KMS-11 (cell line): ENCODE data around the gene CSNK2B.

Source experiments
- H2AFZ ChIP-seq: fragments of 200-600 bp; sonication (generic); 2 replicates; pipeline ENCODE4 v1.6.1; 2016; ENCODE audit warnings: antibody characterized with exemption, mixed run types, low read depth
- H3K27ac ChIP-seq: fragments of 200-600 bp; sonication (generic); 2 replicates; pipeline ENCODE4 v1.6.1; 2016; ENCODE audit warnings: mild to moderate bottlenecking, mixed run types
- H3K27me3 ChIP-seq: fragments of 200-600 bp; sonication (generic); 2 replicates; pipeline ENCODE4 v1.6.1; 2017; ENCODE audit warnings: mild to moderate bottlenecking, low read depth, mixed run types, moderate library complexity; ENCODE audit not compliant: insufficient read depth
- H3K36me3 ChIP-seq: fragments of 200-600 bp; sonication (generic); 2 replicates; pipeline ENCODE4 v1.6.1; 2017; ENCODE audit warnings: mild to moderate bottlenecking, mixed run types; ENCODE audit not compliant: insufficient read depth
- H3K4me1 ChIP-seq: fragments of 200-600 bp; sonication (generic); 2 replicates; pipeline ENCODE4 v1.6.1; 2016; ENCODE audit warnings: mild to moderate bottlenecking, low read depth, mixed run types; ENCODE audit not compliant: poor library complexity, severe bottlenecking
- H3K4me2 ChIP-seq: fragments of 200-600 bp; sonication (generic); 2 replicates; pipeline ENCODE4 v1.7.0; 2016; ENCODE audit warnings: mild to moderate bottlenecking, mixed run types
- H3K4me3 ChIP-seq: fragments of 200-600 bp; sonication (generic); IDR thresholded peaks from 2 replicates; pipeline ENCODE4 v1.6.1; 2017; ENCODE audit warnings: low read depth, low read length, mixed read lengths; ENCODE audit not compliant: insufficient read depth
- H3K79me2 ChIP-seq: fragments of 200-600 bp; sonication (generic); 2 replicates; pipeline ENCODE4 v1.6.1; 2016; ENCODE audit warnings: low read depth, mixed run types; ENCODE audit not compliant: insufficient read depth
- H3K9ac ChIP-seq: fragments of 200-600 bp; sonication (generic); 2 replicates; pipeline ENCODE4 v1.6.1; 2016; ENCODE audit warnings: mild to moderate bottlenecking, mixed run types
- H4K20me1 ChIP-seq: fragments of 200-600 bp; sonication (generic); 2 replicates; pipeline ENCODE4 v1.6.1; 2016; ENCODE audit warnings: mild to moderate bottlenecking, mixed run types; ENCODE audit not compliant: insufficient read depth
- CTCF ChIP-seq: fragments of 200-600 bp; sonication (generic); conservative IDR thresholded peaks from 2 replicates; pipeline ENCODE4 v1.6.1; 2017; ENCODE audit warnings: low read depth, mild to moderate bottlenecking, antibody characterized with exemption, low read length, moderate library complexity, mixed read lengths

CSNK2B gene

GRCh38 chr6:31681135-31681671 lies 15.3 kb downstream of the CSNK2B start:
- Histone ChIP-seq H3K27ac (no peak overlapping the region), H2AFZ (no peak overlapping the region), H3K36me3 (no peaks in the 10 kb centered on the region), H3K27me3 (no peaks in the 10 kb centered on the region), H3K4me3 (no peak overlapping the region), H3K4me1 (peaks cover 48% of the 10 kb centered on the region), H4K20me1 (no peaks in the 10 kb centered on the region), H3K9ac (no peak overlapping the region), H3K4me2 (no peak overlapping the region; the same call in 1 of the 2 replicates), H3K79me2 (no peaks in the 10 kb centered on the region)
- no peak for TF ChIP-seq CTCF

GRCh38 chr6:31683591-31683990 lies 17.7 kb downstream of the CSNK2B start:
- Histone ChIP-seq H3K4me1 (peaks cover 24% of the 10 kb centered on the region), H2AFZ (no peak overlapping the region), H3K4me2 (no peak overlapping the region), H3K9ac (no peak overlapping the region), H3K4me3 (no peak overlapping the region), H3K27ac (no peak overlapping the region), H3K79me2 (no peaks in the 10 kb centered on the region), H3K27me3 (no peaks in the 10 kb centered on the region), H4K20me1 (no peaks in the 10 kb centered on the region), H3K36me3 (no peaks in the 10 kb centered on the region)
- no peak for TF ChIP-seq CTCF

- Histone ChIP-seq H2AFZ (no peak overlapping the region), H3K36me3 (no peaks in the 10 kb centered on the region), H3K79me2 (no peaks in the 10 kb centered on the region), H3K4me3 (no peak overlapping the region), H3K4me2 (no peak overlapping the region), H3K27me3 (no peaks in the 10 kb centered on the region), H3K9ac (no peak overlapping the region), H3K4me1 (peaks cover 1% of the 10 kb centered on the region), H3K27ac (no peak overlapping the region), H4K20me1 (no peaks in the 10 kb centered on the region)
- TF ChIP-seq CTCF: no peak
These were observed 20.6 kb downstream of the CSNK2B start for GRCh38 chr6:31686483-31686882.

- no peak overlapping the region for H3K4me2 ChIP-seq
- no peak overlapping the region for H2AFZ ChIP-seq
- TF ChIP-seq CTCF: no peak
- no peaks in the 10 kb centered on the region for H3K4me1 ChIP-seq
- H3K9ac ChIP-seq: no peak overlapping the region
- H3K27ac ChIP-seq: no peak overlapping the region
- H3K4me3 ChIP-seq: no peak overlapping the region
- no peaks in the 10 kb centered on the region for H4K20me1 ChIP-seq
- H3K36me3 ChIP-seq: no peaks in the 10 kb centered on the region
- H3K79me2 ChIP-seq: no peaks in the 10 kb centered on the region
- no peaks in the 10 kb centered on the region for H3K27me3 ChIP-seq
These were observed 21.4 kb downstream of the CSNK2B start for GRCh38 chr6:31687321-31687720.
